ENCODE results near the gene EPM2AIP1. TPM values are rescaled to one million over a fixed set of nuclear protein-coding genes. Genes with fewer than 3 reads are reported as not detected.
"Not testable (repeated sequence)": the region's sequence is repeated elsewhere in the genome, so short reads cannot be mapped to it uniquely, and the experiment has no call there.

The EPM2AIP1 gene
- total RNA-seq, result 61.0 TPM

DNA sequence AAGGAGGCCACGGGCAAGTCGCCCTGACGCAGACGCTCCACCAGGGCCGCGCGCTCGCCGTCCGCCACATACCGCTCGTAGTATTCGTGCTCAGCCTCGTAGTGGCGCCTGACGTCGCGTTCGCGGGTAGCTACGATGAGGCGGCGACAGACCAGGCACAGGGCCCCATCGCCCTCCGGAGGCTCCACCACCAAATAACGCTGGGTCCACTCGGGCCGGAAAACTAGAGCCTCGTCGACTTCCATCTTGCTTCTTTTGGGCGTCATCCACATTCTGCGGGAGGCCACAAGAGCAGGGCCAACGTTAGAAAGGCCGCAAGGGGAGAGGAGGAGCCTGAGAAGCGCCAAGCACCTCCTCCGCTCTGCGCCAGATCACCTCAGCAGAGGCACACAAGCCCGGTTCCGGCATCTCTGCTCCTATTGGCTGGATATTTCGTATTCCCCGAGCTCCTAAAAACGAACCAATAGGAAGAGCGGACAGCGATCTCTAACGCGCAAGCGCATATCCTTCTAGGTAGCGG is at the start of gene EPM2AIP1:
Gene EPM2AIP1 (minus strand): TSS at position 326 of the 520 bp plus-strand sequence. CDS start 54 bp downstream, at position 272.
- no peak for DNase-seq

DNA sequence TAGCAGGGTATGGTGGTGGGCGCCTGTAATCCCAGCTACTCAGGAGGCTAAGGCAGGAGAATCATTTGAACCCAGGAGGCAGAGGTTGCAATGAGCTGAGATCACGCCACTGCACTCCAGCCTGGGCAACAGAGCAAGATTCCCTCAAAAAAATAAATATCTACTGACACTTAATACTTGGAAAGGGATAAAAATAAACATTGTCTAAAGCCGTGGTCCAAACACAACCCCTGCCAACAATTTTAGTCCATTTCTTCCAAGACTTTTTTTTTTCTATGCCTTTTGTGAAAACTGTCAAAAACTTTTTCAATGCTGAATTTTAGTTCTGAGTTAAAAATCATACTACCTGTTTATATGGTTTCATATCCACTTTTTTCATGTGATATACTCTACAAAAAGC is 49.8 kb upstream of the EPM2AIP1 start:
- not testable (repeated sequence) for DNase-seq

DNA sequence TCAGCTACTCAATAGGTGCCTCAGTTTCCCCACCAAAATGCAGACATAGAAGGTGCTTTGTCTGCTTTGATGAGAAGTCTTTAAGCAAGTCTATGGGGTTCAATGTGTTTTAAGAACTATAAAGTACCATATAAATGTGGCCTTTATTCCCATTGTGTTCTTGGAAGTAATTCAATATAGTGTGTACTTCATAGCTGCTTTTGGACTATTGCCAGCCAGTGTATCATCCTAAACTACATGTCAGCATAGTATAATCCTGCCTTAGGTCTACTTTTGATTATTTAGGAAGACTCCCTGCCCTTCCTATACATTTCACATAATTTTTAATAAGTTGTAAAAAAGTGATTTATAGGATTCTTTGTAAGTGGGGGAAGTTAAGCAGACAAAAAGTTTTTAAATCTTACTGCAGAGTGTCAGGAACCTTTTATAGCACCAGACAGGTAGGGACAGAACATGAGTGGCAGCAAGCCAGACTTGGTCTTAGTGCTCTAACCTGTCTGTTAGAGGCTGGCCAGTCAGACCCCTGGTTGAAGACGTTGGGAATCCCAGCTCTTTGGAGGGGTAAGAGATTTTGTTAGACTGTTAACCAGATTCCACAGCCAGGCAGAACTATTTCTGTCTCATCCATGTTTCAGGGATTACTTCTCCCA is 48.7 kb upstream of the EPM2AIP1 start:
- DNase-seq, result no peak

DNA sequence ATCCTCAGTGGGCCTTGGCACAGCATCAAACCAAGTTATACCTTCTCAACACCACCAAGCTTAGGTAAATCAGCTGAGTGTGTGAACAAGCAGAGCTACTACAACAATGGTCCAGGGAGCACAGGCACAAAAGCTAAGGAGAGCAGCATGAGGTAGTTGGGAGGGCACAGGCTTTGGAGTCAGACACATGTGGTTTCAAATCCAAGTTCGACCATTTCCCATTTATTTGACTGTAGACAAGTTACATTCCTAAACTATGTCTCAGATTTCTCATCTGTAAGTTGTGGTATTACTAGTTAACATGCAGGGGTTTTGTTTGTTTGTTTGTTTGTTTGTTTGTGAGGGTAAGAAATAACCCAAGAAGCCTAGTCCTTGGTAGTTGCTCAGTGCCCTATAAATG is 47.3 kb upstream of the EPM2AIP1 start:
- DNase-seq, result no peak

DNA sequence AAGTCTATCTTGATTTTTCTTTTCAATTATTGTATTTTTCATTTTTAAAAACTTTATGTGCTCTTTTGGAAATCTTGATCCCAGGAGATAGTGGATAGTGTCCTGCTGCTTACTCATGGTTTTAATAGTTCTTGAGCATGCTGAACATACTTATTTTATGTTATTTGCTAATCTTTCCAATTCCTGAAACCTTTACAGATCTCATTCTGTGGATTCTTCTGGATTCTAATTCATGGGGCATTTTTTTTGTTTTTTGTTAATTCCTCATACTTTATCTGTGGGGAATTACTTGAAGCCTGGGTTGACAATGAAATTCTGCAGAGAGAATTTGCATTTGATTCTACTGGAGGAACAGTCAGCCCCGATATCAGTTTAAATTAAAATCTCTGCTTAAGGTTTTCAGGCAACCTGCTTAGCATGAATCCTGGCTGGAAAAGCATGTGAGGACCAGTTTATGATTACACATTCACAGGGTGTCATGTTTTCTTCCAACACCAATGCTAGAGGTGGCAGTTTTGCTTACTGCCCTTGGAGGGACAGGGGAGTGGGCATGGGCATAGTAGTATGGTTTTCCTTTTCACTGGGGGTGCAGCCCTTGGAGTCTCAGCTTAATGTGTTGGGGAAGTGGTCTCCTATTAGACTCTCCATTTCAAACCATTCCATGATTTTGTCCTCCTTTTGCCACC is 46.4 kb upstream of the EPM2AIP1 start:
- DNase-seq, result no peak

DNA sequence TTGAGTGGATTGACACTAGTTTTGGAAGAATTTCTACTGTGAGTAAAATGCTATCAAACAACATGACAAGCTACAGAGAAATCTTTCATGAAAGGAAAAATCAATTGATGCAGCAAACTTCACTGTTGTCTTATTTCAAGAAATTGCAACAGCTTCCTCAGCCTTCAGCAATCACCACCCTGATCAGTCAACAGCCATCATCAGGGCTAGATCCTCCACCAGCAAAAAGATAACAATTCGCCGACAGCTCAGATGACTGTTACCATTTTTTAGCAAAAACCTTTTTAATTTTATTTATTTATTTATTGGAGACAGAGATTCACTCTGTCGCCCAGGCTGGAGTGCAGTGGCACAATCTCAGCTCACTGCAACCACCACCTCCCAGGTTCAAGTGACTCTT is 44.4 kb upstream of the EPM2AIP1 start:
- no peak for DNase-seq

DNA sequence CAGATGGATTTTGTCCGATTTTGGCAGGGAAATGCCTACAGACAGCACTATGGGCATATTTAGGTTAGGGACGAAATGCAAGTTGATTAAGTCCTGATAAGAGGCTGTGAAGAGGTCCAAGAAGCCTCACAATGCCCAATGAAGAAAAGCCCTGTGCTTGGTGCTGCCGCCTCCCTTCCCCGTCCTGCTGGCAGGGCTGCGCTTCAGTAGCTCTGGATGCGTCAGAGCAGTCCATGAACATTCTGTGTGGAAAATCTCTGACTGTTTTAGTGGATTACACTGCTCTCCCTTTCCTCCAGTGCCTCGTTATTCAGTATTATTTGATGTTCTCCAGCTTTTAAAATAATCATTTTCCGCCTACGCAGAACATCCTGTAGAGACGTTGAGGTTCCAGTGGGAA is 40.0 kb upstream of the EPM2AIP1 start:
- peak; percentile 19 for DNase-seq

DNA sequence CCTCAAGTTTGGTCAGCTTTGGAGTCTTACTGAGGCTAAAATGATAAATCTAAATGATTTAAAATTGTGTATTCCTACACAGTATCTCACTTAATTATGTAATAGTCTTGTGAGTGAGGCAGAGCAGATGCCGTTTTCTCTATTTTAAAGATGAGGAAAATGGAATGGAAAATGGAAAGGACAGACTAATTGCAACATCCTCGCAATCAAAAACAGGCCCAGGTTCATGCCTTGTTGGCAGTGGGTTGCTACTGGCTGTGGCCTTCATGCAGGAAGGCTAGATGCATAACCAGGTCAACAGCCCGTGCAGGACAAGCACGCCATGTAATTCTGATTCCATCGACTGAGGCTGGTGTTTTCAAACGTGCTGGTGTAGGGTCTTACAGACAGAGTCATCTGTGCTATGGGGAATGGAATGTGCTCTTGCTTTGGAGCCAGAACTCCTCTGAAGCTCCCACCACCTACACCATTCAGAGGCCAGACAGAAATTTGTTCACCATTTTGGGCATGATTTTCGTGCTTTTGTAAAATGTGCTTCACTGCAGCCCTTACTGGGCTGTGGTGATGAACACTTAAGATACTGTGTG is 38.3 kb upstream of the EPM2AIP1 start:
- no peak for DNase-seq

DNA sequence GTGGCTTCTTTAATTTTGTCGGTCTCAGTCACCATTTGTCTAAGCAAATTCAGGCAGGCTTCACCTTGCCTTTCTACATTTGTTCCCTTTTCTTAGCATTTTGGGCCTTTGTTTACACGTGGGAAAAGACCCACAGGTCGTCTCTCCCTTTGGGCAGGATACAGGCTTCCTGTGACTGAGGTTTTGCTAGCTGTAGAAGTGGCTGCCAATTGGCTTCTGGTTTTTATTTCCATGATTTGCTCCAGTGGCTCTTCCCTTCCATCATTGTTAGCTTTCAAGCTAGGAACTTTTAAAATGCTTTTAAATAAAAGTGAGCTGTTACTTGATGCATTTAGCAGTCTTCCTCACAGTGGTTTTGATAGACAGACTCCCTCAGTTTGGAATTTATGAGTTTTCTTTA is 37.7 kb upstream of the EPM2AIP1 start:
- no peak for DNase-seq

DNA sequence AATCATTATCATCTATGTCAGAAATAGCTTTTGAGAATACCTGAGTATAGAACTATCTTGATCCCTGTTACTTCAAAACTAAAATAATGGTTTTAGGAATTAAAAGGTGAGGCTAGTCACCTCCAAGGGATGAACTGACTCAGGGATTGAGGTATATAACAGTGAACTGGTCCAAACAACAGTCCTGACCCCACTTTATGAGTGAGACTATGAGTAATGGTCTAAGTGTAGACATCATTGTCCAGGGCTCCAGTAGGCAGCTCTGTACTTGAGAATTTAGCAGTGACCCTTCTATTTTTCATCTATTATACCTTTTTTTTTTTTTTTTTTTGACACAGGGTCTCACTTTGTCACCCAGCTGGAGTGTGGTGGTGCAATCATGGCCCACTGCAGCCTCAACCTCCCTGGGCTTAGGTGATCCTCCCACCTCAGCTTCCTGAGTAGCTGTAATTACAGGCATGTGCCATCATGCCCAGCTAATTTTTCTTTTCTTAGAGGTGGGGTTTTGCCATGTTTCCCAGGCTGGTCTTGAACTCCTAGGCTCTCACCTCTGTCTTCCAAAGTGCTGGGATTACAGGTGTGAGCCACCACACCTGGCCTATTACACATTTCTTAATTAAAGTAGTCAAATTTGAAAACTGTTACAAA is 36.7 kb upstream of the EPM2AIP1 start:
- no peak for DNase-seq

DNA sequence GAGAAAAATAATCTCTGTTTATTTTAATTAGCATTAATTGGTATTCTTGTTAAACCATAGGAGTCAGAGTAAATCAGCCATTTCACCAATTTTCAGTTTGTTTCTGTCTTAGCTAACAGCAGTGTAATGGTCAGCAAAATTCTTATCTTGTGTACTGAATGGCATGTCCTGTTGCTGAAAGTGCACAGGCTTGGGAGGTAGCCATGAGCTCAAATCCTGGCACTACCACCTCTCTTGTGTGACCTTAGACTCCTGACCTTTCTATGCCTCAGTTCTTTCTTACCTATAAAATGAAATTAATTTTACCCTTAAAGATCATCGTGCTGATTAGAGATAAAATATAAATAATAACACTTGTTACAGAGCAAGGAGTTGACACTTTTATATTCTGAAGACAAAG is 36.2 kb upstream of the EPM2AIP1 start:
- no peak for DNase-seq

DNA sequence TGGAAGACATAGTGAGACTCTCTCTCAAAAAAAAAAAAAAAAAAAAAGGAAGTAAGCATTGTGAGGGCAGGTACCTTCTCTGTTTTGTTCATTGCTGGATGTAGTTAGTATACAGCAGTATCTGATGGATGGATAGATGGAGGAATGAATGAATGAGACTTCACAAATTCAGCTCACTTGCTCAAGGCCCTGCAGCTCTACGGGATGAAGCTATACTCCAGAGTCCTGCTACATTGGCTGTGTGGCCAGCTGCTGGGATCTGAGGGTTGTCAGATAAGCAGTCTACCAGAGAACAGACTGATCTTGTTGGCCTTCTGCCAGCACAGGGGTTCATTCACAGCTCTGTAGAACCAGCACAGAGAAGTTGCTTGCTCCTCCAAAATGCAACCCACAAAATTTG is 35.4 kb upstream of the EPM2AIP1 start:
- DNase-seq, result no peak

DNA sequence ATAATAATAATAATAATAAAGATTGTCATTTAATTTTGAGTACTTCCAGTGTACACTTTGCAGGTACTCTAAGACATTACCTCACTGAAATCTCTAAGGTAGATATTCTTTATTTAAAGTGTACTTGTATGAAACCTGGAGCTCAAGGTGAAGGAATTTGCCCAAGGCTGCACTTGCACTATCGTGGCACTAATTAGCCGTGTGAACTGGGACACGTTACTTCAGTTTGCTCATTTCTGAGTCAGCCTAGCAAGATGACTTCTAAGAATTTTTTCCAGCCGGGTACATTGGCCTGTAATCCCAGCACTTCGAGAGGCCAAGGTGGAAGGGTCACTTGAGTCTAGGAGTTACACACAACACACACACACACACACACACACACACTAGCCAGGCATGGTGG is 33.9 kb upstream of the EPM2AIP1 start:
- no peak for DNase-seq

DNA sequence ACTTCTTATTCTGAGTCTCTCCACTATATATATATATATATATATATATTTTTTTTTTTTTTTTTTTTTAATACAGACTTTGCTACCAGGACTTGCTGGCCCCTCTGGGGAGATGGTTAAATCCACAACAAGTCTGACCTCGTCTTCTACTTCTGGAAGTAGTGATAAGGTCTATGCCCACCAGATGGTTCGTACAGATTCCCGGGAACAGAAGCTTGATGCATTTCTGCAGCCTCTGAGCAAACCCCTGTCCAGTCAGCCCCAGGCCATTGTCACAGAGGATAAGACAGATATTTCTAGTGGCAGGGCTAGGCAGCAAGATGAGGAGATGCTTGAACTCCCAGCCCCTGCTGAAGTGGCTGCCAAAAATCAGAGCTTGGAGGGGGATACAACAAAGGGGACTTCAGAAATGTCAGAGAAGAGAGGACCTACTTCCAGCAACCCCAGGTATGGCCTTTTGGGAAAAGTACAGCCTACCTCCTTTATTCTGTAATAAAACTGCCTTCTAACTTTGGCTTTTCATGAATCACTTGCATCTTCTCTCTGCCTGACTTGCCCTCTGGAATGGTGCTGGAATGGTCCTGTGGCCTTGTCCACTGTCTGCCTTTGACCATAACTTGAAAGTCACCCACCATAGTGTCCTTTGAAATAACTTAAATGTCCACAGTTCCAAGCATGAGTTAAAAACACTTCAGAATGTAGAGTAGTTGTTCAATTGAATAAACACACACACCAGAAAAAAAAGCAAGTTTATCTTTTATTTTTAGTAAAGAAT is 32.8 kb upstream of the EPM2AIP1 start:
- no peak for DNase-seq

DNA sequence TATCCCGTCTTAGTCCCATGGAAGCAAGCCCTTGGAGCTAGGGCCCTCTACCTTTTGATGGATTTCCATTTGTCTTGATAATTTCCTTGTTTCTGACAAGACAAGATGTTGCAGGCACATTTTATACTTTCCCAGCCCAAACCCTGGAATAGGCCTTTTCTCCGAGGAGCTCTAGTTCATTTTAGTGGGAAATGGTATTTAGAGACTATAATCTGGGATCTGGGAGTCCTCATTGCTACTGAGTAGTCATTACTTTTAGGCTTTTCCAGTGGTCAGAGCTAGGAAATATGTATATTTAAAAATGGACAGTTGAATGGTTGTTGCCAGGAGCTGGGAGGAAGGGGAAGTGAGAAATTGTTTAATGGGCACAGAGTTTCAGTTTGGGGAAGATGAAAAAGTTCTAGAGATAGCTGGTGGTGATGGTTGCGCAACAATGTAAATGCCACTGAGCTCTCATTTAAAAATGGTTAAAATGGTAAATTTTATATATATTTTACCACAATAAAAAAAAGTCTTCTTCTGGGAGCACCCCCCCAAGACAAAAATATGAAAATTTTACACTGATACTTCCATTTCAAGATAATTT is 32.0 kb upstream of the EPM2AIP1 start:
- no peak for DNase-seq

DNA sequence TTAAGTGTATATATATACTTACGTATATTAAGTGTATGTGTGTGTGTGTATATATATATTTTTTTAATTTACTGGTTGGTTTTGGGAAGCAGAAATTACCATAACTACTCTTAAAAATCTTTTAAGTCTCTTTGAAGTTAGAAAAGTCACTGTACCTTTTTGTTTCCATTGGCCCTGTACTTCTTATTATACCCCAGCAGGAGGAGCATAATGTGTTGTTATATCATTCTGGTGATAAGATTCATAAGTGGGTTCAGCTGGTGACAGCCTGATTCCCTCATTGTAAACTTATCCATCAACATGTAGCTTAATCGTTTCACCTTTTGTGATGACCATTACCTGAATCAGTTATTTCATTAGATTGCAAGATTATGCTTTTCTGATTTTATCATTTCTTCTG is 31.2 kb upstream of the EPM2AIP1 start:
- no peak for DNase-seq

DNA sequence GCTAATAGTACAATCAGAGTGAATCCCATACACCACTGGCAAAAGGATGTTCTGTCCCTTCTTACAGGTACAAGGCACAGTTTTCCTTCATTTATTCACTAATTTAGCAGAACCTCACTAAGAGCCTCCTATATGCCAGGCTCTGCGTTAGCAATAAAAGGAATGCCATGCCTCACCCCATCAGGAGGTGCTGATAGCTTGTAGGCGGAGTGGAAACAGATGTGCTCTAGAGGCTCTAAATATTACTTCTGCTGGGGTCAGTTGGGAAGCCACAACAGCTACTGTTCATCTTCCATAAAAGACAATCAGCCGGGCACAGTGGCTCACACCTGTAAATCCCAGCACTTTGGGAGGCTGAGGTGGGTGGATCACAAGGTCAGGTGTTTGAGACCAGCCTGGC is 24.8 kb upstream of the EPM2AIP1 start:
- no peak for DNase-seq

DNA sequence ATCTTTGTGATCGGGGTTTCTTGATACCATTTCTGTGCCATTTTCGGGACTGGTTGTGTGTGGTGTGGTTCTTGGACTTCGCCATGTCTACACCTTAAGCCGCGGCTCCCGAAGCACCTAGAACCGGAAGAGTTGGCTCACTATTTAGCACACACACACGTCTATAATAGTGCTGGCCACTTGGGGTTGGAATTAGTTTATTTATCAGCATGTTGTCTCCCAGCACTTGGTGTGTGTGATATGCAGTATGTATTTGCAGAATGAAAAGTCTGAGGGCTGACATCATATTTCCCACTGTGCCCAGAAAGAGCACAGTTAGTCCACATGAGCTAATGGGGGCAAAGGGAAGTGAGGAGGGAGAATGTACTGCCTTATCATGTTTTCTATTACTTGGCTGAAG is 24.0 kb upstream of the EPM2AIP1 start:
- DNase-seq, result no peak

DNA sequence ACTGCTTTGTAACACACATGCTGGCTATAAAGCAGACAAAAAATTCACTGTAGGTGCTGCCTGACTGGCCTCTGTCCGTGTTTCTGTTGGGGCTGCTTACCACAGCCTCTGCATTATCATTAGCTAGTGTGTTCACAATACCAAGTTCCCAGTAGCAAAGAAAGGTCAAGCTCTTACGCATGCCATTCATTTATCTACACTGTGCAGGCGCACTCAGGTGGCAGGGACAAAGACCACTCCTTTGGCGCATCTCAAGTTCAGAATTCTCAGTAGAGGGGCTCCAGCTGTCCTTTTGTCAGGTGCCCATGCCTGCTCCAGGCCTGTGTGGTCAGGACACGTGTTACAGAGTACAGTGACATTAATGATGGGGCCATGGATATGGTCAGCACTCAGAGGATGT is 22.7 kb upstream of the EPM2AIP1 start:
- no peak for DNase-seq

DNA sequence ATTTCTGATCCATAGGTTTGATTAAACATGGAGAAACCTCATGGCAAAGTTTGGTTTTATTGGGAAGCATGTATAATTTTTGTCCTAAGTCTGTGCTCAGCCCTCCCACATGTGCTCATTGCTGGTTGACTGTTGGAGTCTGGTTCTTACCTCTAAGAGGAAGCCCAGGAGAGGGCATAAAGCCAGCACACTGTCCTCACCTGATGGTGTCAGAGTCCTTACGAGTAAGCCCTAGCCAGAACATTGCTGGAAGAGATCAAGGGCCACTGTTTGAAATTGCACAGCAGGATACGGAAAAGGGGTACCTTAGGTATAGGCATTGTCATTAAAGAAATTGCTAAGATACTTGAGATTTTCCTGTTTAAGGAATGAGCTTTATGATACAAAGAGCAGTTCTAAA is 21.7 kb upstream of the EPM2AIP1 start:
- DNase-seq, result no peak

DNA sequence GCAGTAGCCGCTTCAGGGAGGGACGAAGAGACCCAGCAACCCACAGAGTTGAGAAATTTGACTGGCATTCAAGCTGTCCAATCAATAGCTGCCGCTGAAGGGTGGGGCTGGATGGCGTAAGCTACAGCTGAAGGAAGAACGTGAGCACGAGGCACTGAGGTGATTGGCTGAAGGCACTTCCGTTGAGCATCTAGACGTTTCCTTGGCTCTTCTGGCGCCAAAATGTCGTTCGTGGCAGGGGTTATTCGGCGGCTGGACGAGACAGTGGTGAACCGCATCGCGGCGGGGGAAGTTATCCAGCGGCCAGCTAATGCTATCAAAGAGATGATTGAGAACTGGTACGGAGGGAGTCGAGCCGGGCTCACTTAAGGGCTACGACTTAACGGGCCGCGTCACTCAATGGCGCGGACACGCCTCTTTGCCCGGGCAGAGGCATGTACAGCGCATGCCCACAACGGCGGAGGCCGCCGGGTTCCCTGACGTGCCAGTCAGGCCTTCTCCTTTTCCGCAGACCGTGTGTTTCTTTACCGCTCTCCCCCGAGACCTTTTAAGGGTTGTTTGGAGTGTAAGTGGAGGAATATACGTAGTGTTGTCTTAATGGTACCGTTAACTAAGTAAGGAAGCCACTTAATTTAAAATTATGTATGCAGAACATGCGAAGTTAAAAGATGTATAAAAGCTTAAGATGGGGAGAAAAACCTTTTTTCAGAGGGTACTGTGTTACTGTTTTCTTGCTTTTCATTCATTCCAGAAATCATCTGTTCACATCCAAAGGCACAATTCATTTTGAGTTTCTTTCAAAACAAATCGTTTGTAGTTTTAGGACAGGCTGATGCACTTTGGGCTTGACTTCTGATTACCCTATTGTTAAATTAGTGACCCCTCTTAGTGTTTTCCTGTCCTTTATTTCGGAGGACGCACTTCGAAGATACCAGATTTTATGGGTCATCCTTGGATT is 674 bp upstream of the EPM2AIP1 start, which contains the start of gene MLH1:
Gene MLH1 (plus strand): TSS at position 193 of the 958 bp plus-strand sequence. CDS start 30 bp downstream, at position 223.
- DNase-seq, result no peak

All from occipital lobe (tissue), 2 donors.